ENCODE results near the gene NFIA.

NFIA gene

GRCh38 chr1:61419657-61420056 lies 337.3 kb downstream of the NFIA start:
- DNase-seq, result no peak

GRCh38 chr1:61420243-61420642 lies 337.9 kb downstream of the NFIA start:
- DNase-seq, result no peak

GRCh38 chr1:61420909-61421835 lies 338.8 kb downstream of the NFIA start:
- DNase-seq, result no peak

- DNase-seq, result no peak
These were observed 341.3 kb downstream of the NFIA start for GRCh38 chr1:61423643-61424042.

DNA sequence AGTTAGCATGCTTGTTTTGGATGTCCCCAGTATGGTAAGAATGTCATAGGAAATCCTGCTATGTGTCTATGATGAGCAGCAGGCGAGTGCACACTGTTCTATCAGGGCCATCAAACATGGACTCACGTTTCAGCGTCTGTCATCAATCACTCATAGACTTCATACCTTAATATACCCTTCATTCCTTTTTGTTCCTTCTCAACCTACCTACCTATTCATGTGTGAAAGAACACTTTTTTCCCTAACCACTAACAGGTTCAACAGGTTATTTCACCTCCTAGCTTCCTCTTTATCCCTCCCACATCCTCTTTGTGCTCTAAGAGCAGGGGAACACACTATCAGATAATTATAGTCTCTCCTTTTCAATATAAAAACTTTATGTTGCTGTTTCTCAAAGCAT lies 342.0 kb downstream of the NFIA start:
- no peak for DNase-seq

GRCh38 chr1:61425040-61425439 lies 342.7 kb downstream of the NFIA start:
- no peak for DNase-seq

- no peak for DNase-seq
These were observed 343.9 kb downstream of the NFIA start for GRCh38 chr1:61426254-61426653.

DNA sequence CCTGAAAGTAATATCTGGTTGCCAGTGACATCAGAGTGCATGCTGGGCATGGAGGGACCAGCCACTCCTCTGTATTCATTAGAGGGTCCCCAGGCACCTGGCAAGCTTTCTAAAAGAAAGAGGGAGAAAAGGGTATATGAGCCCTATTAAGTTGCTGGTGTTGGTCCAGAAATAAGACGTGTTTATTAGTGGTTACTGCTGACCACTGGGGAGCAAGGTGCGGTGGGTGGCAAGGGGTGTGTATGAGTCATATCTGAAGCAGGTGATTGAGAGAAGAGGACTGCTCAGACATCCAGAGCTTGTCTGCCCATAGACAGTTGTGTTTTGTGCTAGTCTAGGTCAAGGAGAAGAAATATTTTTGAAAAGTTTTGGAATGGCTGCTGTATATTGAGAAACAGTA lies 344.5 kb downstream of the NFIA start:
- DNase-seq, result no peak

GRCh38 chr1:61427510-61427909 lies 345.1 kb downstream of the NFIA start:
- DNase-seq, result no peak

DNA sequence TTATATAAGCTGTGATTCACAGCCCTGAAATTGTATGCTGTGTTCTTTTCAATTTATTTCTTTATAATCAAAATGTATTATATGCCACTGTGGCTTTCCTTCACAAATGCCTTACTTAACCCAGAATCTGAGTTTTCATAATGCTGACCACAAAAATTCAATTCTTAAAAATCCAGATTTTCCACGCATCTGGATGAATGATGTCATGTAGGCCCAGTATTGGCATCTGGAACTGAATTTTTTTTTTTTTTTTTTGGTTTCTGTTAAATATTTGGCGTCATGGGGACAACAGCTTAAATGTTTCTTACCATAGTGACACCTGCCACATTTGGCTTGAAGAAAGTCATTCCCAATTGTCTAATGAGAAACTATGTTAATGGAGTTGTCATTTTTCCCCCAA lies 345.8 kb downstream of the NFIA start:
- DNase-seq, result no peak

- DNase-seq, result no peak
These were observed 350.4 kb downstream of the NFIA start for GRCh38 chr1:61432616-61433388.

DNA sequence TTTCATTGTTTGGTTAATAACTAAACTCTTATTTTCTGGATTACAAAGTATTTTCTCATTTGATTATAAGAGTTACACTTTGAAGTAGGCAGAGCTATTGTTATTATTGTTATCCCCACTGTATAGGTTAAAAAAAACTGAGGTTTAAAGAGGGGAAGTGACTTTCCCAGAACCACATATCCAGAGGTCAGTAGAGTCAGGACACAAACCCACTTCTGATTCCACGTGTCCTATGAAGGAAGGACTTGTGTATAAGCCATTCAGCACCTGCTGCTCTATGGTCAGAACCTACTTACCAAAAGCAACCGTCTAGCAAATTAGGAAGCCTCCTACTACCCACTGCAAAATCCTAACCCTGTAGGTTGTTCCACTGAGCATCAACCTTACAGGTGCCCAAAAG lies 351.3 kb downstream of the NFIA start:
- no peak for DNase-seq

DNA sequence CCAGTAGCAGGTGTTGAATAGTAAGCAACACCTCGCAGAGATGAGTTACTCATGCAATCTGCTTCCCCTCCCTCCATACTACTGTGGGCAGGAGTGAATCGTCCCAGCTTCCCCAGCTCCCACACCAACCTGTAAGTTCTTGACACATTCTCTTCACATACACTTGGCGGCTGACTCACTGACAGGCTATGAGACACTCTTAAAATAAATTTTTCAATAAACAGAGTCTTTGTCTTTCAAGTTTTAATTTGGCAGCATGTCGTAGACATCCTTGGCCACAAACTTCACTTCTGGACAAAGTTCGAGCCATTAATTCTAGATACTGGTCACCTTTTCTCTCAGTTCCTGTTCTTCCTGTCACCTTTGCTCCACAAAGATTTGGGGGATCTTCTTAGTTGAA lies 351.9 kb downstream of the NFIA start:
- no peak for DNase-seq

DNA sequence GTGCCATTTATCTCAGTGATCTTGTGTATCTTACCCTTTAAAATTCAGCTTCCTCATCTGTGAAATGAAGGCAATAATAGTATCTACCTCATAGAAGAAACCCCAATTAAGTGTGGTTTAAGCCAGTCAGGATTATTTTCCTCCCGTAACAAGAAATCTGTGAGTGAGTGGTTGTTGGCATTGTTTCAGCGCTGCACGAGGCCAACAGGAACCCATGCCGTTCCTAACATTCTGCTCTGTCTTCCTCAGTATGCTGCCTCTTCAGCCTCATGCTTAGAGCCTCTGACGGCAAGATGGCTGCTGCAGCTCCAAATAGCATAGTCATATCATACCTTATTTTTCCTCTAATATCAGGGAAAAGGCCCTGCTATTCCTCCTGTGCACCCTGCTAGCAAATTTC lies 352.9 kb downstream of the NFIA start:
- DNase-seq, result no peak

GRCh38 chr1:61436016-61436415 lies 353.7 kb downstream of the NFIA start:
- no peak for DNase-seq

- no peak for DNase-seq
These were observed 354.2 kb downstream of the NFIA start for GRCh38 chr1:61436491-61437120.

DNA sequence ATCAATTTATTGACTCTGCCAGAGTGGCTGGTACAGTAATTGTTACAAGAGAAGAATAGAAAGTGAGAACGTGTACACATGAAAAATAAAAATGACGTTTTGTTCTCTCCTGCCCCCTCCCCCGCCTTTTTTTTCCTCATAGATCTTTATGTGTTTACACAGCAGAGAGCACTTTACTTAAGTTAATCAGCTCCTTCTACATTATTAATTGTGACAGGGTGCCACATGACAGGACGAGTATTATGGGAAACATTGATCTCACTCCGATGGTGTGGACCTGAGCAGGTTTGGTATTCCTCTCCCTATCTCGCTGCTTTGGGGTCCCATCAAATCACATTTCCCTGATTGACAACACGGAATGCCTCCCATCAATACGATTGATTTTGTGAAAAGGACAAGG lies 356.9 kb downstream of the NFIA start:
- DNase-seq, result no peak

GRCh38 chr1:61441723-61442262 lies 359.4 kb downstream of the NFIA start:
- DNase-seq, result no peak

- no peak for DNase-seq
These were observed 360.2 kb downstream of the NFIA start for GRCh38 chr1:61442544-61442943.

- DNase-seq, result no peak
These were observed 361.9 kb downstream of the NFIA start for GRCh38 chr1:61444288-61444687.

DNA sequence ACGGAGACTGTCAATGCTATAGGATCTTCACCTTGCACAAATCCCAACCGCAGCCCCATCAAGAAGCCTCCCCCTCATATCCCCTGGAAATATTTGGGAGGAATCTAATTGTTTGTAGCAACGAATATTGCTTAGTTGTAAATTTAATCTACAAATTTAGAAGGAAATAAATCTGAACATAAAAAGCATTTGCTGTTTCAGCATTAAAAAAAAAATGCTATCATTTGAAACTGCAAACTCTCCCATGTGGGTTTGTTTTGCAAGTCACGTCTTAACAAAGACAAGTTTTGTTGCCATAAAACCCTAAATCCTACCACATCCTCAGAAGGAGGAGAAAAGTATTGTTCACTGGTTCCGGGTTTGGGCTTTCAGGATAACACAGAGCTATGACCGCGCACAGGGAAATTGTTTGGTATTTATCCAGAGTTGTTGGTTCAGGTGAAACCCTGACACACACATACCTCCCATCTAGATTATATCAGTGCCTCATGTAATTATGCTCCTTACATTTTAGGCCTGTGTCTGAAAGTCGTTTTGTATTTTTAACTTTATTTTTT lies 363.0 kb downstream of the NFIA start:
- DNase-seq, result no peak

- no peak for DNase-seq
These were observed 364.2 kb downstream of the NFIA start for GRCh38 chr1:61446531-61446991.
